Endothelial cell (in vitro differentiated cells): Measurements from ENCODE around the gene SRMS. TPM values are rescaled to one million over a fixed set of nuclear protein-coding genes. Genes with fewer than 3 reads are reported as not detected.
A peak's percentile ranks its signal among the peaks of the same experiment; 100 is the strongest.

ENCODE experiments used
- DNase-seq: peaks from one replicate; pipeline ENCODE4 v3.0.0; 2021; ENCODE audit warnings: low spot score
- H3K27ac Mint-ChIP-seq: one replicate; pipeline ENCODE4 v1.8.0; 2021; ENCODE audit warnings: mixed read lengths, inconsistent platforms; ENCODE audit not compliant: unreplicated experiment
- H3K27me3 Mint-ChIP-seq: one replicate; pipeline ENCODE4 v1.8.0; 2021; ENCODE audit warnings: mild to moderate bottlenecking, moderate library complexity, mixed read lengths, inconsistent platforms; ENCODE audit not compliant: unreplicated experiment
- H3K36me3 Mint-ChIP-seq: one replicate; pipeline ENCODE4 v1.8.0; 2021; ENCODE audit warnings: mild to moderate bottlenecking, low read depth, mixed read lengths, inconsistent platforms; ENCODE audit not compliant: unreplicated experiment
- H3K4me1 Mint-ChIP-seq: one replicate; pipeline ENCODE4 v1.8.0; 2021; ENCODE audit warnings: mild to moderate bottlenecking, mixed read lengths, inconsistent platforms; ENCODE audit not compliant: unreplicated experiment
- H3K4me3 Mint-ChIP-seq: one replicate; pipeline ENCODE4 v1.8.0; 2021; ENCODE audit warnings: mild to moderate bottlenecking, mixed read lengths, inconsistent platforms; ENCODE audit not compliant: unreplicated experiment
- H3K9me3 Mint-ChIP-seq: one replicate; pipeline ENCODE4 v1.8.0; 2021; ENCODE audit warnings: mixed read lengths, inconsistent platforms; ENCODE audit not compliant: unreplicated experiment
- CTCF ChIP-seq: fragments of 200-600 bp; sonication (generic); IDR thresholded peaks from one replicate; pipeline ENCODE4 v1.5.0; 2021; ENCODE audit warnings: antibody characterized with exemption; ENCODE audit not compliant: unreplicated experiment
- total RNA-seq: library from RNA; stranded (reverse); fragmentation: NEBNext Ultra II Directional; extraction: Animal tissue kit (Norgen Biotek cat#: 25700); gene quantifications from one replicate; pipeline ENCODE4 v1.2.1, GENCODE V29; 2021; ENCODE audit not compliant: unreplicated experiment

SRMS gene
- total RNA-seq, 1 donor from 2014 or later, result not detected

- no peak for DNase-seq
- TF ChIP-seq CTCF, result no peak
- no peaks in the 10 kb centered on the region for H3K9me3 Mint-ChIP-seq
- H3K4me3 Mint-ChIP-seq, result peak overlapping the region; percentile 51
- H3K27ac Mint-ChIP-seq, result no peak overlapping the region
- H3K27me3 Mint-ChIP-seq, result peaks cover 2% of the 10 kb centered on the region
- H3K4me1 Mint-ChIP-seq, result no peaks in the 10 kb centered on the region
- H3K36me3 Mint-ChIP-seq, result no peaks in the 10 kb centered on the region
Observed at GRCh38 chr20:63579017-63579694, 31.6 kb upstream of the SRMS start.

- Mint-ChIP-seq H3K4me3 (no peak overlapping the region), H3K9me3 (no peaks in the 10 kb centered on the region), H3K27ac (no peak overlapping the region), H3K27me3 (peaks cover 2% of the 10 kb centered on the region), H3K36me3 (no peaks in the 10 kb centered on the region), H3K4me1 (no peaks in the 10 kb centered on the region)
- no peak for TF ChIP-seq CTCF
- DNase-seq, result no peak
Observed at GRCh38 chr20:63578224-63579016, 30.9 kb upstream of the SRMS start.

GRCh38 chr20:63577317-63577894 is 29.9 kb upstream of the SRMS start:
- no peaks in the 10 kb centered on the region for H3K36me3 Mint-ChIP-seq
- DNase-seq, result no peak
- H3K4me3 Mint-ChIP-seq, result no peak overlapping the region
- H3K27ac Mint-ChIP-seq, result no peak overlapping the region
- peaks cover 2% of the 10 kb centered on the region for H3K27me3 Mint-ChIP-seq
- TF ChIP-seq CTCF, result no peak
- H3K4me1 Mint-ChIP-seq, result no peaks in the 10 kb centered on the region
- H3K9me3 Mint-ChIP-seq, result no peaks in the 10 kb centered on the region

GRCh38 chr20:63576311-63576710 is 28.8 kb upstream of the SRMS start:
- Mint-ChIP-seq H3K4me3 (no peak overlapping the region), H3K9me3 (no peaks in the 10 kb centered on the region), H3K27ac (no peak overlapping the region), H3K4me1 (no peaks in the 10 kb centered on the region), H3K36me3 (no peaks in the 10 kb centered on the region), H3K27me3 (peaks cover 2% of the 10 kb centered on the region)
- TF ChIP-seq CTCF, result no peak
- no peak for DNase-seq
